GM21526 (cell line): Measurements from ENCODE around the gene CCDC127.
"Not testable (repeated sequence)": the region's sequence is repeated elsewhere in the genome, so short reads cannot be mapped to it uniquely, and the experiment has no call there.

ENCODE experiments used
- ATAC-seq: cut with Tn5 transposase; IDR thresholded peaks from one replicate; pipeline ENCODE4 v1.9.1; 2021; ENCODE audit warnings: moderate library complexity; ENCODE audit not compliant: unreplicated experiment, low FRiP score

CCDC127 gene

GRCh38 chr5:178110-178509 lies 39.8 kb downstream of the CCDC127 start:
- no peak for ATAC-seq

DNA sequence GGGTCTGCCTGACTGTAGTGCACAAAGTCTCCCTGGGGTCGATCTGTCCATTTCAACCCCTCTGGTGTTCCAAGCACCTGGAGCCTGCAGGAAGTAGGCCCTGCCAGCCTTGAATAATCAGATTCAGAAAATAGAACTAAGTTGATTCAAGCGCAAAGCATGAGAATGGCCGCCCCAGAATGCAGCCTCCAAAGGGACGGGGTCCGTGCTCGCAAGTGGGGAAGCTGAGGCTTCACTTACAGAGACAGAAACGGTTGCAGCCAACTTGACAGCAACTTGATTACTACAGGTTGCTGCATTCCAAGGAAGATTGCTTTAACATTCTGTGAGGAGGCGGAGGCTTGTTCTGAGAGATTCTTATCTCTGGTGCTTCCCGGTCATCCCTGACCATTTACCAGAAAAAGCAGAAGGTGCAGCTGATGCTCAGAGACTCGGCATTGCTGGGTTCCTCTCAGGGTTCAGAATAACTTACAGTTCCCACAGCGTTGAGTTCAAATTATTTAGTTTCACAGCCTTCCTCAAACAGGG lies 41.6 kb downstream of the CCDC127 start:
- ATAC-seq: no peak

- no peak for ATAC-seq
These were observed 43.0 kb downstream of the CCDC127 start for GRCh38 chr5:174876-175465.

DNA sequence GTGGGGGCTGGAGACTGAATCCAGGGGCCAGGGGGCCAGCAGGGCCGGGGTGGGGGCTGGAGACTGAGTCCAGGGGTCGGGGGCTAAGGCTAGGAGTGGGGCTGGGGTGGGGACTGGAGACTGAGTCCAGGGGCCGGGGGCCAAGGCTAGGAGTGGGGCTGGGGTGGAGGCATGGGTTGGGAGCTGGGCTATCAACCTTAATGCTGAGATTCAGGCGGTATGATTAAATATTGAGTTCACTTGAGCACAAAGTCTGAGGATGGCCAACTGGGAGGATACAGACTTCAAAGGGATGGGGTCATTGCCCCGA lies 43.7 kb downstream of the CCDC127 start:
- ATAC-seq: no peak

GRCh38 chr5:173392-174290 lies 44.3 kb downstream of the CCDC127 start:
- no peak for ATAC-seq

DNA sequence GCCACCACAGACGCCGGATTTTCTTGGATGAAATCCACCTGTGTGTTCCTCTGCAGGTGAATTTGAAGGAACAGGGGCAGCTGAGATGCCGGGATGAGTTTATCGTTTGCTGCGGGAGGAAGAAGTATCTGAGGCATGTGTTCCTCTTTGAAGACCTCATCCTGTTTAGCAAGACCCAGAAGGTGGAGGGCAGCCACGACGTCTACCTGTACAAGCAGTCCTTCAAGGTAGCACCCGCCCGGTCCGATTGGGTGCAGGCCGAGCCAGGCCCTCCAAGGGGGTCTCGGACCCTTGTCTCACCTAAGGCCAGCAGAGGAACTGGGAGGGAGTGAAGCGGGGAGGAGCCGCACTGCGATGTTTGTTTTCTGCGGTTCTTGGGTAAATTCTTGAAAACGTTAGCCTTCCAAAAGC lies 45.1 kb downstream of the CCDC127 start:
- no peak for ATAC-seq

DNA sequence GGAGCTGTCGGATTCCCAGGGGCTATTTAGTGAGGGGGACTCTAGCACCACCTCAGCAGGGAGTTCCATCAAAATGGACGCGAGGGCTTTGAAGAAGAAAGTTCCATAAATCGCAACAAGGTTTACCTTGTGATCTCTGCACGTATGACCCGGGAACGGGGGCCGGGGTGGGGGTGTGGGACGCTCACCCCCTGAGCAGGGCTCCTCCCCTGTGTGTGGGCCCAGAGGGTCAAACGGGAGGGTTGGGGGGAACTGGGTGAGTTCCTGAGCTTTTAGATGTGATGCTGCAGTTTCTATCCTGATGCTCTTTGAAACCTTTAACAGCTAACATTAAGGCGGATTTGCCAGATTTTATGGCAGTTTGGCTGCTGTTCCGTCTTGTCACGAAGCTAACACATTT lies 45.5 kb downstream of the CCDC127 start:
- ATAC-seq: no peak

DNA sequence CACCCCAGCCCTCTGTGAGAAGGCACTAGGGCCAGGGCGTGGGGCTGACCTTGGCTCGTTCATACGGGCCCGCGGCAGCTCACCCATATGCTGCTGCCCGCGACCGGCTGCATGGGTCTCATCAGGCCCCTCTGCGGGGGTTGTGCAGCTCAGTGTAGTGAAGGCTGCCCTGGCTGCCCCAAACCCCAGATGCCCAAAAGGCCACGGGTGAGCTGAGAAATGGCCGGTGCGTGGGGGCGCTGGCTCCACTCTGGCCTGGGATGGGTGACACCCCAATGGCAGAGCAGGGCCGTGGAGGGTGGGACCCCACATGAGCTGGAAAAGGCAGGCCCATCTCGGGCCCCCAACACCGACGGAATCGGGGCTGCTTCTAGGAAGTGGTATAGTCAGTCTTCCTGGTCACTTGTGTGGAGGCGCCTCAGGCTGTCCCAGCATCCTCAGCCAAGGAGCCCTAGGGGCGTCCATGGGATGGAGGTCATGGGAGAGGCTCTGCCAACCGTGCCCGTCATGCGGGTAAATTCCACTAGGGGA lies 46.1 kb downstream of the CCDC127 start:
- ATAC-seq: no peak

GRCh38 chr5:170971-171800 lies 46.8 kb downstream of the CCDC127 start:
- no peak for ATAC-seq

GRCh38 chr5:169728-170094 lies 48.2 kb downstream of the CCDC127 start:
- no peak for ATAC-seq

- no peak for ATAC-seq
These were observed 48.8 kb downstream of the CCDC127 start for GRCh38 chr5:169071-169727.

DNA sequence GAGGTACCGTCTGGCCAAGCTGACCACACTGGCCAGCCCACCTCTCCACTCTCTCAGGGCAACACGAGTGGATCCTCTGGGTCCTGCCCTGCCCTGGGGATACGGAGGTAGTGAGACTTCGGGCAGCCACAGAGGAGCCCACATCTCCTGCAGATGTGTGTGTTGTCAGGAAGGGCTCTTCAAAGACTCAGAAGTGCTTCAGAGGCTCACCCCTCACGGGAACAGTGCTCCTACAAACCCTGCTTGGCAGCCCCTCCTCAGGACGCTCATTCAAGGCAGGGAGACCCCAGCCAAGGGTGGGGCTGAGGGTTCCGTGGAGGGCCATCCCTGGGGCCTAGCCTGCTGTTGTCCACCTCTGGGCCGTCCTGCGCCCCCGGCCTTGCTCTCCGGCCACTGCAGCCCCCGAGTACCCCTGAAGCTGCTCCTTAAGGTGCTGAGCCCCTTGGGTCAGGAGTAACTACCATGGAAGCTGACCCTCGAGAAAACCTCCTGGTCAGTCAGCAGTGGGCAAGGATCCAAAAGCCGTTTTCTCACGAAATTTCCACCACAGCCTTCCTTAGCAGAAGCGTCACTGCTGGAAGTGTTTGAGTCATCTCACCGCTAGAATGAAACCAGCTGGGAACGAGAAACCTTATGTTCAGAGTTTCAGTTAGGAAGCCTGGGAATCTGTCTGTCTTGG lies 49.8 kb downstream of the CCDC127 start:
- ATAC-seq: no peak

GRCh38 chr5:167511-167910 lies 50.4 kb downstream of the CCDC127 start:
- no peak for ATAC-seq

GRCh38 chr5:166441-167372 lies 51.2 kb downstream of the CCDC127 start:
- no peak for ATAC-seq

GRCh38 chr5:164783-165182 lies 53.2 kb downstream of the CCDC127 start:
- not testable (repeated sequence) for ATAC-seq

GRCh38 chr5:164244-164643 lies 53.7 kb downstream of the CCDC127 start:
- no peak for ATAC-seq

- ATAC-seq: no peak
These were observed 54.1 kb downstream of the CCDC127 start for GRCh38 chr5:163841-164240.

GRCh38 chr5:163338-163620 lies 54.7 kb downstream of the CCDC127 start:
- no peak for ATAC-seq
